ENCODE data around the gene PYROXD2.

GRCh38 chr10:98389398-98389797, 25.6 kb downstream of the PYROXD2 start:
- TF ChIP-seq, protein P1, sequence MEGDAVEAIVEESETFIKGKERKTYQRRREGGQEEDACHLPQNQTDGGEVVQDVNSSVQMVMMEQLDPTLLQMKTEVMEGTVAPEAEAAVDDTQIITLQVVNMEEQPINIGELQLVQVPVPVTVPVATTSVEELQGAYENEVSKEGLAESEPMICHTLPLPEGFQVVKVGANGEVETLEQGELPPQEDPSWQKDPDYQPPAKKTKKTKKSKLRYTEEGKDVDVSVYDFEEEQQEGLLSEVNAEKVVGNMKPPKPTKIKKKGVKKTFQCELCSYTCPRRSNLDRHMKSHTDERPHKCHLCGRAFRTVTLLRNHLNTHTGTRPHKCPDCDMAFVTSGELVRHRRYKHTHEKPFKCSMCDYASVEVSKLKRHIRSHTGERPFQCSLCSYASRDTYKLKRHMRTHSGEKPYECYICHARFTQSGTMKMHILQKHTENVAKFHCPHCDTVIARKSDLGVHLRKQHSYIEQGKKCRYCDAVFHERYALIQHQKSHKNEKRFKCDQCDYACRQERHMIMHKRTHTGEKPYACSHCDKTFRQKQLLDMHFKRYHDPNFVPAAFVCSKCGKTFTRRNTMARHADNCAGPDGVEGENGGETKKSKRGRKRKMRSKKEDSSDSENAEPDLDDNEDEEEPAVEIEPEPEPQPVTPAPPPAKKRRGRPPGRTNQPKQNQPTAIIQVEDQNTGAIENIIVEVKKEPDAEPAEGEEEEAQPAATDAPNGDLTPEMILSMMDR (IDR thresholded peaks at IDR 0.05; ENCODE audit: control extremely low read depth in 1 of 3, insufficient read depth in 1 of 3, low read depth in 1 of 3, low read length in 3 of 3), result no peak
- TF ChIP-seq POLR2A (IDR thresholded peaks at IDR 0.05; ENCODE audit: control extremely low read depth in 1 of 2, low read depth in 2 of 2, low read length in 2 of 2) (no peak), ATF3 (IDR thresholded peaks at IDR 0.05; ENCODE audit: insufficient read depth, low read depth, low read length) (no peak), CREB1 (IDR thresholded peaks at IDR 0.05) (no peak), JUN (IDR thresholded peaks at IDR 0.05; ENCODE audit: low read depth, low read length) (no peak), SIN3A (conservative IDR thresholded peaks at IDR 0.05 in 1 of 2, IDR thresholded peaks at IDR 0.05 in 1 of 2; ENCODE audit: low read depth in 1 of 2, low read length in 2 of 2) (no peak), POLR2AphosphoS5 (IDR thresholded peaks at IDR 0.05; ENCODE audit: low read depth, low read length) (no peak)

All from H1 (cell line).